Fibroblast of pulmonary artery (primary cell): ENCODE data around the gene RRM1.
A peak's percentile ranks its signal among the peaks of the same experiment; 100 is the strongest.
"Not testable (repeated sequence)": the region's sequence is repeated elsewhere in the genome, so short reads cannot be mapped to it uniquely, and the experiment has no call there.

Experiments used
- DNase-seq: peaks from one replicate; pipeline ENCODE4 v3.0.0-alpha.2; 2010; ENCODE audit warnings: low read depth
- H3K4me3 ChIP-seq: replicated peaks from 2 replicates; pipeline ENCODE4 v1.5.1; 2011; ENCODE audit warnings: low read depth, mild to moderate bottlenecking, control low read depth, low read length, moderate library complexity
- TF ChIP-seq, protein P1 (sequence below): IDR thresholded peaks from 2 replicates; pipeline ENCODE4 v1.5.1; 2011; ENCODE audit warnings: mild to moderate bottlenecking, control low read depth, low read length, inconsistent platforms; ENCODE audit errors: missing control alignments

Gene RRM1

DNA sequence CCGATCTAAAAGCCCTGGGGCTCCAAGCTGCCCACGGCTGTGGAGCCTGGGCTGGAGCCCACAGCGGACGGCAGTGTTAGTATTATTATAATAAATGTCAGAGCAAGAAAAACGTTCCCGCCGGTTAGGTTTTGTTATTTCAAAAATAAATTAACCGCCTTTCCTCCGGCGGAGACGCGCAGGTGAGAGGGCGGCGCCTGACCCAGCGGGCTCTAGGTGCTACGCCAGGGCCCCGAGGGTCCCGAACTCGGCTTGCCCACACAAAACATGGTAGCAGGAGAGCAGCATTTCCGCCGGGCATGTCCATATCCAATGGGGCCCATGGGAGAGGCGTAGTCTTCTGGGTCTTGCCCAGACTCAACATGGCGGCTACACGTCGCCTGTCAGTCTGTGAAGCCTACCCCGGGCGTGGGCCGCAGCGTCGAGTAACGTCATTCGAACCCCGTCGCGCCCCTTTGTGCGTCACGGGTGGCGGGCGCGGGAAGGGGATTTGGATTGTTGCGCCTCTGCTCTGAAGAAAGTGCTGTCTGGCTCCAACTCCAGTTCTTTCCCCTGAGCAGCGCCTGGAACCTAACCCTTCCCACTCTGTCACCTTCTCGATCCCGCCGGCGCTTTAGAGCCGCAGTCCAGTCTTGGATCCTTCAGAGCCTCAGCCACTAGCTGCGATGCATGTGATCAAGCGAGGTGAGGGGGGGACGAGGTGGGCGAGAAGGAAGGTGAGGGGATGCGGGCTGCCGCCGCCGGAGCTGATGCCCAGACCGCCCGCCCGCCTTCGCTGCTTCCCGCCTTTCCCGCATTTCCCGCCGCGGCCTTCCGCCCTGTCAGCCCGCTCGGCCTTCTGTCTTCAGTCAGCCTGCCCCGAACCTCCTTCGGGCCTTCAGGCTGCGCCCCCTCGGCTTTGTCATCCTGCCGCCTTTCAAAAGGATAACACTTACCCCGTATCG, at the start of gene RRM1:
Gene RRM1, plus strand, starts transcription at position 452 of the 944 bp plus-strand sequence. Its CDS starts 214 bp downstream, at position 666.
- peak within 1 kb of the TSS; percentile 94 for H3K4me3 ChIP-seq
- TF ChIP-seq, protein P1, sequence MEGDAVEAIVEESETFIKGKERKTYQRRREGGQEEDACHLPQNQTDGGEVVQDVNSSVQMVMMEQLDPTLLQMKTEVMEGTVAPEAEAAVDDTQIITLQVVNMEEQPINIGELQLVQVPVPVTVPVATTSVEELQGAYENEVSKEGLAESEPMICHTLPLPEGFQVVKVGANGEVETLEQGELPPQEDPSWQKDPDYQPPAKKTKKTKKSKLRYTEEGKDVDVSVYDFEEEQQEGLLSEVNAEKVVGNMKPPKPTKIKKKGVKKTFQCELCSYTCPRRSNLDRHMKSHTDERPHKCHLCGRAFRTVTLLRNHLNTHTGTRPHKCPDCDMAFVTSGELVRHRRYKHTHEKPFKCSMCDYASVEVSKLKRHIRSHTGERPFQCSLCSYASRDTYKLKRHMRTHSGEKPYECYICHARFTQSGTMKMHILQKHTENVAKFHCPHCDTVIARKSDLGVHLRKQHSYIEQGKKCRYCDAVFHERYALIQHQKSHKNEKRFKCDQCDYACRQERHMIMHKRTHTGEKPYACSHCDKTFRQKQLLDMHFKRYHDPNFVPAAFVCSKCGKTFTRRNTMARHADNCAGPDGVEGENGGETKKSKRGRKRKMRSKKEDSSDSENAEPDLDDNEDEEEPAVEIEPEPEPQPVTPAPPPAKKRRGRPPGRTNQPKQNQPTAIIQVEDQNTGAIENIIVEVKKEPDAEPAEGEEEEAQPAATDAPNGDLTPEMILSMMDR: no peak
- peak; percentile 98 for DNase-seq

DNA sequence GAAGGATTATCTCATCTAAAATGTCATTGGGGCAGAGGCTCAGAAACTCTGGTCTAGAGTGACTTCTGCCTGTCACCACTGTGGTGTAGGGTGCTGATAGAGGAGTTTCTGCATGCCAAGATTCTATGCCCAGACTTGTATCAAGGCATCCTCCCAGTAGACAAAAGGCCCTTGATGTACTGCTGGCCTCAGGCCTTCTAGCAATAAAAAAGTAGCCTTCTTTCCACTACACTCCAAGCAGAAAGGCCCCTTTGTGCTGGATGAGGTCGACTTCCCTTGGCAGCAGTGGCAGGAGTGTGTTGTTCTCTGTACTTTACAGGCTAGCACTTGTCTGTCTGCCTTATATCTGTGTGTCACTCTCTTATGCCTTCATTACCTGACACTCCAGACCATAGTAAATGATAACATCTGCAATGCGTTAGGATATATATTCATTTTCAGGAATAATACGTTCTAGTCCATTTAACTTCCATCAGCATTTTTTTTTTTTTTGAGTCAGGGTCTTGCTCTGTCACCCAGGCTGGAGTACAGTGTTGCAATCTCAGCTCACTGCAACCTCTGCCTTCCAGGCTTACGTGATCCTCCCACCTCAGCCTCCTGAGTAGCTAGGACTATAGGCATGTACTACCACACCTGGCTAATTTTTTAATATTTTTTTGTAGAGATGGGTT, 49.5 kb upstream of the RRM1 start:
- H3K4me3 ChIP-seq: no peak overlapping the region
- TF ChIP-seq, protein P1: no peak
- no peak for DNase-seq

DNA sequence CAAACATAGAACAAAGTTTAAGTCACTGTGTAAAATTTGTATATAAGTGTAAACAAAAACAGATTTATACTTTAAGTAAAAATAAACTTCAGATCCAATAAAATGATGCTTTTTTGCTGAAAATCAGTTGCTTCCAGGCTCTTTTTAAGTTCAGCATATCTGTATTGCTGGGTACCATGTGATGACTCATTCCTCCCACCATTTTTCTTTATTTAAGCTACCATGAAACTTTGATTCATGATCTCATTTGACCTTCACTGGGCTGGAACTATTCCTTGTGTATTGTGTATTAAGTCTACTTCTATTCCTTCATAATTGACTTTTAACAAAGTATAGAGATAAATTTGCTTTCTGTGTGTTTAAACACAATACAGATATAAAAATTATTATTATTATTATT, 46.3 kb upstream of the RRM1 start:
- no peak overlapping the region for H3K4me3 ChIP-seq
- DNase-seq: no peak
- TF ChIP-seq, protein P1: no peak

DNA sequence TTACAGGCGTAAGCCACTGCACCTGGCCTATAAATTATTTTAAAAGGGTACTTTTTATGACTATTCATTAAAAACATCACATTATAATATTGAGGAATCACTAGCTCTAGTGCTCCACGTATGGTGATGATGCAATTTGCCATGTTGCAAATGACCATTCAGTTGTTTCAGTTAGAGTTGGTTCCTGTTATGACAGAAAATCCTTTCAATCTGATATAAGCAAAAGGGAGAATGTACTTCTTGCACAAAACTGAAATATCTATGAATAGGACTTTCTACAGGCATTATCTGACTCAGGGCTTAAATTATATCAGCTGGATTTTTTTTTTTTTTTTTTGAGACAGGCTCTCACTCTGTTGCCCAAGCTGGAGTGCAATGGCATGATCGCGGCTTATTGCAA, 45.6 kb upstream of the RRM1 start:
- no peak overlapping the region for H3K4me3 ChIP-seq
- TF ChIP-seq, protein P1: no peak
- peak; percentile 58 for DNase-seq

DNA sequence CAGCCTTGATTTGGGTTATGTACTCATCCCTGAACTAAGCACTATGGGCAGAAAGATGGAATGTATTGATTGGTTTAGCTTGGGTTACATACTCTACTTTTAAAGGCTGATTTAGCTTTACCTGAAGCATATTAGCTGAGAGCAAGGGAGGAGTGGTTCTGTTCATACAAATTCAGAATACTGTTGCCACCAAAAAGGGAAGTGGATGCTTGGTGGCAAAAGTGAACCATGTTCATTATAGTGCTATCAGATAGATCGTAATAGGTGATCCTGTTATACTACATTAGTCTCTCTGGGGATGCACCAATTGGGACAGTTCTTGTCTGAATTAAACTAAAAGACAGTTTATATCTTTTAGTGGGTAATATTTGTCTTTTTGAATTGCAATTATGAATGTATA, 44.5 kb upstream of the RRM1 start:
- TF ChIP-seq, protein P1: no peak

DNA sequence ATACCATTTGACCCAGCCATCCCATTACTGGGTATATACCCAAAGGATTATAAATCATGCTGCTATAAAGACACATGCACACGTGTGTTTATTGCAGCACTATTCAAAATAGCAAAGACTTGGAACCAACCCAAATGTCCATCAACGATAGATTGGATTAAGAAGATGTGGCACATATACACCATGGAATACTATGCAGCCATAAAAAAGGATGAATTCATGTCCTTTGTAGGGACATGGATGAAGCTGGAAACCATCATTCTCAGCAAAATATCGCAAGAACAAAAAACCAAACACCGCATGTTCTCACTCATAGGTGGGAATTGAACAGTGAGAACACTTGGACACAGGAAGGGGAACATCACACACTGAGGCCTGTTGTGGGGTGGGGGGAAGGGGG, 41.4 kb upstream of the RRM1 start:
- DNase-seq, H3K4me3 ChIP-seq: not testable (repeated sequence)

More for the DNA sequence above, 44.5 kb upstream of the RRM1 start:
- no peak overlapping the region for H3K4me3 ChIP-seq
- DNase-seq: no peak

DNA sequence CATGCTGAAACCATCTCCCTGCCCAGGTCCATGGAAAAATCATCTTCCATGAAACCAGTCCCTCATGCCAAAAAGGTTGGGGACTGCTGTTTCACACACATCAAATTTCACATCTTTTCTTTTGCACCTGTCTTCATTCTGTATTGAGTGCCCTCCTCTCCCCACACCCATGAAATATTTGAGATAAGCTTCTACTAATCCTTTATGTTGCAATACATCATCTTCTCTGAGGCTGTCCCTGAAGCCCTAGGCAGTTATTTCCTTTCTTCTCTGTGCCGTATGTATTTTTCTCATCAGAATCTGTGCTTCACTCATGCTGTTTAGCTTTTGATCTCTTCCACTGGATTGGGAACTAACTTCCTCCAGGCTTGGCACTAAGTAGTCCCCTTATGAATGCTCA, 40.0 kb upstream of the RRM1 start:
- DNase-seq: no peak
- TF ChIP-seq, protein P1: no peak
- H3K4me3 ChIP-seq: no peak overlapping the region
